IPS DF 4.7 (cell line): ENCODE measurements around the gene PLA2G12A.

Experiments
- DNase-seq: peaks from one replicate; pipeline ENCODE4 v3.0.0-alpha.2; 2013; ENCODE audit warnings: low spot score; ENCODE audit errors: extremely low read depth

Gene PLA2G12A

DNA sequence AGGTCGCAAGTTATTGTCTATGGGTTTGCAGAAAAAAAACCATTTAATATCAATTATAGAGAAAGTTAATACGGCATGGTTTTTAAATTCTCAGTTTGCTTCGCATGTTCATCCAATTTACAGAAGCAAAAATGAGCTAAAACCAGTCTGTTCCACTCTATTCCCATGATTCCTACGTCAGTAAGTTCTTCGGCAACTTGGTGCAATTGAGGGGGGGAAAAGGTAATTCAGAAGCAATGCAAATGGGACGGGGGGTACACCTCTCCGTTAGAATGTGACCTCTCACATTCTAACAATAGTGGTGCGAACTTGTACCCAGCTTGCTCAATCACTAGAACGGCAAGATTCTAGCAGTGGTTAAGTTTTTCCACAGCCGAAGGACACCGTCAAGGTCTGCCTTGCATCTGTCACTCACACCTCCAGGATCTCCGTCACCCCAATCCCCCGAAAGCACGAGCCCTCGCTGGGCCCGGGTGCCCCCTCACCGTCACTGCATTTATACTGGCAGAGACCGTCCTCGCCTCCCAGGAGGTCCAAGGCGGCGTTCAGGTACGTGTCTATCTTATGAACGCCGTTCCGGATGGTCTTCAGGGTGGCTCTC lies 653 bp downstream of the PLA2G12A start:
- no peak for DNase-seq

DNA sequence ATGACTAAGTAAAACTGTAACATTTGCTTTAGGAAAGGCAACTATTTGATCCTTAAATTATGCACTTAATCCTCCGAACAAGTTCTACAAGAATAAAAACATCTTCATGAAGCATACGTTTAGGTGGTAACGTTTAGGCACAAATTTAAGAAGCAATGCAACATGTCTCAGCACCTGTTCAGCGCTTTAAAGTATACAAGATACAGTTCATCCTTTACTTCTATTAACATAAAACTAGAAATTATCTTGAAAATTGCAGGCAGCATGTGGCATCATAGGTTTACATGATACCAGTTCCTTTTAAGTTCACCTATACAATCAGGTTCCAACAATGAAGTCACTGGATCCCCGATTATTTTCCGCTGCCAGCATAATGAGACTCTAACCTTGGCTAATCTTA lies 1.5 kb downstream of the PLA2G12A start:
- DNase-seq, result no peak

DNA sequence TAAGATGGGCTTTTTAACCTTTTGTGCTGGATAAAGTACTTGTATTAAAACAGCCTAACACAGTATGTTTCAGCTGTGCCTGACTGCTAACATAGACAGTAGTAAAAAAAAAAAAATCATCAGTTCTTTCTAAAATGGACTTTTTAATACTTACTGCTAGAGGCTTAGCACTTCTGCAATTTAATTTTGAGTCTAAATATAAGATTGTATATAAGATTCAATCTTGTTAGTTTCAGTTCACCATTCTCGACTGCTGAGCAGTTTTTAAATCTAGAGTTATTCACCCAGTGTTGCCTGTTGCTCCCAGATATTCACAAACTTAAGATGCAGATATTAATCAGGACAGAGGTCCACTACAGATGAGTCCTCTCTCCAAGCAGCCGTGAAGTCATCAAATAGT lies 6.8 kb downstream of the PLA2G12A start:
- DNase-seq, result no peak

DNA sequence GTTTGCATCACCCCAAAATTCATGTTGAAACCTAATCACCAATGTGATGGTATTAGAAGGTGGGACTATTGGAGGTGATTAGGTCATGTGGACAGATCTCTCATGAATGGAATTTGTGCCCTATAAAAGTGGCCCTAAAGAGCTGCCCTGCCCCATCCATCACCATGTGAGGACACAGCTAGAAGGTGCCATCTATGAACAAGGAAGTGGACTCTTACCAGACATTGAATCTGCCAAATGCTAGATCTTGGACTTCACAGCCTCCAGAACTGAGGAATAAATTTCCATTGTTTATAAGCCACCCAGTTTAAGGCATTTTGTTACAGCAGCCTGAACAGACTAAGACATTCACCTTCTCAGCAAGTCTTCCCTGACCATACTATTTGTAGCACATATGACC lies 7.5 kb downstream of the PLA2G12A start:
- no peak for DNase-seq

- DNase-seq, result no peak
Measured at GRCh38 chr4:109721033-109721432, 8.8 kb downstream of the PLA2G12A start.

- no peak for DNase-seq
Measured at GRCh38 chr4:109719604-109720003, 10.3 kb downstream of the PLA2G12A start.

DNA sequence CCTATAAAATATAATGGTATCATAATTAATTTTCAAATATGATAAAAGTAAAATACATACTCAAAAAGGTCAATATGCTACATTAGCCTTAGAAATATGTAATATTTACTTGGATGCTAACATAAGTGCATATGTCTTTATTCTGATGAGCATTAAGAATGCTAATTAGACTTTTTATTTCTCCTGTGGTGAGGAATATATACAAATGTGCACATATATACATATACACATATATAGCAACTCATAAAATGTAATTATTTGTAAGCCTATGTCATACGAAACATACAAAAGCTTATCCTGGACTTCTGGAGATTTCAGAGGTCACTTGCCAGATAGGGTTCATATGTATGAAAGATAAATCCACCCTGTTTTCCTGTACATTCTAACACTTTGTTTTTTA lies 11.1 kb downstream of the PLA2G12A start:
- no peak for DNase-seq

DNA sequence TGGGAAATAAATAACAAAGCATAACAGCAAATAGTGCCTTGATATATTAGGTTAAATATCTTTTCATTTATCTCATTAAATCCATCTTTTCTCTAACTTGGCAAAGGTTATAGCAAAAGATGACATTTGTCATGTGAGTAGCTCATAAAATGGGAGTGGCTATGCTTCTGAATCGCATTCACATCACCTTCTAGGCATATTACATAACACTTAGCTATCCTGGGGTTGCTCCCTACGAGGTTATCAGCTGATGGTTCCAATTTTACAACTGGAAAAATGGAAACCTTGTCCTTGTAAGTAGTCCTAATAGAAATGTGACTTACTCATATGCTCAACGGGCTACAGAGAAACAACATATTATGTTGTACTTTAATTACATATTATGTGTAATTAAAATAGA lies 16.4 kb downstream of the PLA2G12A start:
- no peak for DNase-seq

- no peak for DNase-seq
Measured at GRCh38 chr4:109708990-109709389, 20.9 kb downstream of the PLA2G12A start.

DNA sequence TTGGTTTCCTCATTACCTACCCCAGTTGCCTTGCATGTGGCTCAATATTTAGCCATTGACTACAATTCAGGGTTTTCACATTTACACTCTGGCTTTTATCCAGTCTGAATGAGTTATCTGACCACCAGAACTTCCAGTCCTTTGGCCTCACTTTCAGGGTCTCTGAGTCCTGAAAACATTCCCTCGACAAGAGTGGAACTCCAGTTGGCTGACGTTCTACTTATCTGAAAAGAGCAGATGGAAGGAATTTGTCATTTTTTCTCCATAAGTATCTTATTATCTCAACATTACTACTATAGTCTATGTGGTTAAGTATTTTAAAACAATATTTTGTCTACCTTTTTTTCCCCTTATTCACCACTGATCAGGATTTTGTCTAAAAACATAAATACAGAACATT lies 21.4 kb downstream of the PLA2G12A start:
- no peak for DNase-seq

- no peak for DNase-seq
Measured at GRCh38 chr4:109703664-109704361, 26.1 kb downstream of the PLA2G12A start.

DNA sequence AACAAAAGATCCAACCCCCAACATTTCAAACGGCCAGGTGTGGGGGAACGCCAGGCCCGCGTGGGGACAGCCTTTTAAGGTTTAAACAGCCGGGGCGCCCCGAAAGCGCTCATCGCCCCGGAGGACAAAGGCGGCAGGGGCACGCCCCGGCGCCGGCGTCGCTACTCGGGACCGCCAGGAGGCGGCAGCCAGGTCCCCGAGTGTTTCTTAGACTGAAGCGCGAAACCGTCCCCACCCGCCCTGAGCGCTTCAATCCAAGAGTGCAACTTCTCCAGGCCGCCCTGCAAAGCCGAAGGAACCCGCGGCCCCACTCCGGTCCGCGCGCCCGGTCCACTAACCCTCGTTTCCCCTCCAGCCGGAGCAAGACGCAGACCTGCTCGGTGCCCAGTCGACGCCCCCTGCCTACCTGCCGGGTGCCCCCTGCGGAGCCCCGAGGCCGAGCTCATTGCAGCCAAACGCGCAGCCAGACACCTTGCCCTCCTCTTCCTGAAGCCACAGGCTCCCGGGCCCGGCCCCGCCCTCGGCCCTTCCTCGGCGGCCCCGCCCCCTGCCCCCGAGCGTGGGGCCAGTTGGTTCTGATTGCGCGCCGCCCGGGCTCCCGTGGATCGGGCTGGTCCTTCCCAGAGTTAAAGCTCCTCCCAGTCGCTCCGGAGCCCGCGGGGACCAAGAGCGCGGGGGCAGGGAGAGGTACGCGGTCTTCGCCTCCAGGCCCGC lies 26.8 kb downstream of the PLA2G12A start, which contains the start of gene CASP6:
Gene CASP6 (minus strand): TSS at position 496 of the 714 bp plus-strand sequence. CDS start 50 bp downstream, at position 446.
- peak; percentile 41 for DNase-seq

- no peak for DNase-seq
Measured at GRCh38 chr4:109701566-109702410, 28.1 kb downstream of the PLA2G12A start.

GRCh38 chr4:109699553-109700225 lies 30.2 kb downstream of the PLA2G12A start:
- no peak for DNase-seq

- no peak for DNase-seq
Measured at GRCh38 chr4:109698656-109699055, 31.2 kb downstream of the PLA2G12A start.

GRCh38 chr4:109691411-109691920 lies 38.4 kb downstream of the PLA2G12A start:
- DNase-seq, result no peak

DNA sequence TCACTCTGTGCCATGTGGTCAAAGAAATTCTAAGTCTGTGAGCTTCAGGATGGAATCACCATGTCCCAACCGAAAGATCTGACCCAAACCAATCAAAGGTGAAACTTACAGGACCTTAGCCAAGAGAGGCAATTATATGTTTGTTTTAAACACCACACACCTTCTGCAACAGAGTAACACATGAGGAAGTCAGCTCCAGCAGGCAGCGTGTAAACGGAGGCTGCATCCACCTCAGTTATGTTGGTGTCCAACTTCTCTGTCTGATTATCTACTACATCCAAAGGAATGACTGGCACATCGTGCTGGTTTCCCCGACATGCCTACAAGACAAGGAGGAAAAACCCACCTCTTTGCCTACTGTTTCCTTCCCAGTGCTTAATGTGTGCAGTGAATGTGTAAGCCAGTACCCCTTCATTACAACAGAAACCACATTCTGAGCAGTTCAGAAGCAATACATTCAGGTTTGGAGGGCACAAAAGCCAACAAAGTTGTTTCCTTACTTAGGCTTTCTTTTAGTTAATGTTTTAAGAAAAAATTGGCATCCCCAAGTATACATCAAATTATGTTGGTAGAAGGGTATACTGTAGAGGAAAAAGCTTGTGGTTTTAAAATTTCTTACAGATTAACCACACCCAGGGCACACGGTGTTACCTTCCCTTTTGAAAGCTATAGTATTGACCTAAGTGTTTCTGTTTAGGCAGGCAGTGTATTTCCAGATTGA lies 39.0 kb downstream of the PLA2G12A start:
- DNase-seq, result no peak

DNA sequence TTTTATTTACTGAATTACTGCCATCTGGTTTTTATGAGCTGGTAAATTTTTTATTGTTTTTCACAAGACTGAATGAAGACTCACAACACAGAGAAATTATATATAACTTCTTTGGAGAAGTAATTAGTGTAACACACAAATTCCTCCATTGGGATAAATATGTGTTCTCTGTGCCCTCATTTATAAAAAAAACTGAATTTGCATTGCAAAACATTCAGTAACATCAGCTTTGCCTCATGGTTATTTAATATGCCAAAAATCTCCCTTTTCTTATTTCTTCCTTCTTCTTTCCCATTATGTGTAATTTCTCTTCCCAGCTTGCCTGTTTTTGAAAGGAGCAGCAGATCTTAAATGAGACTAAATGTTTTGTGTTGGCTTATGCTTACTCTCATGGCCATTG lies 45.1 kb downstream of the PLA2G12A start:
- no peak for DNase-seq

DNA sequence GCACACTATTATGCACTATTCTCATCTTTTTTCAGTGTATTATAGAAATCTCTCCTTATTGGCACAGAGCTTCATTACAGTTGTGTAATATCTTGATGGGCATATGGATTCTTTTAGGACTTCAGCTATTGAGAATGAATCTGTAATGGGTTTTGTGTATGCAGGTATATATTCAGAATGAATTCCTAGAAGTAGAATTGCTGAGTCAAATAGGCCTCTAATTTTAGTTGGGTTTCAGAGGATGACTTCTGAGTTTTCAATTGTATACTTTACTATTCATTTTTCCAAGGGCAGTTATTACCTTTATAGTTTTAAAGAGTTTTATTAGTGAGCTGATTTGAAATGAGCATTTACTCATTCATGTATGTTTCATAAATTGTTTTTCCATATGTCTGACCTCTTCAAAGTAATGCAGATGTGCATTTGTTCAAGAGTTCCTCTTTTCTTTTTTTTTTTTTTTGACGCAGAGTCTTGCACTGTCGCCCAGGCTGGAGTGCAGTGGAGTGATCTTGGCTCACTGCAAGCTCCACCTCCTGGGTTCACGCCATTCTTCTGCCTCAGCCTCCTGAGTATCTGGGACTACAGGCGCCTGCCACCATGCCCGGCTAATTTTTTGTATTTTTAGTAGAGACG lies 46.1 kb downstream of the PLA2G12A start:
- DNase-seq, result no peak

GRCh38 chr4:109682875-109683274 lies 47.0 kb downstream of the PLA2G12A start:
- no peak for DNase-seq
